LNCAP (cell line): ENCODE results near the gene VPS50.

Experiments
- TF ChIP-seq, protein P1 (sequence below): fragments of 450-650 bp; IDR thresholded peaks from 2 replicates; pipeline ENCODE4 v1.5.1; 2017; ENCODE audit warnings: mild to moderate bottlenecking

The VPS50 gene

DNA sequence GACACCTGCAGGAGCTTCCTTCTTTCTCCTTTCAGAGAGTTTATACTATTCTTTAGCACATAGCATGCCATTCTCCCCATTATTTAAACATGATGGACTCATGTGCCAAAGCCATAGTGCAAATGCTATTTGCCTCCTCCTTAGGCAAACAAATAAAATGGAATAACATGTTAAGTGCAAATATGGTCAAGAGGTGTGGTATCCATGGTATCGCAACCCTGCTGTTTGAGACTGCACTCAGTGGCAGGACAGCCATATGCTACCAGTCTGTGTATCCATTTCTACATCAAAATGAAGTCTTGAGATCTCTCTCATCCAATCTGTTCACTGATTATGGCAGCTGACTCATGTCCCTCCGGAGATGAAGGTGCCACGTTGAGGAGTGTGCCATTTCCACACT is 28.7 kb upstream of the VPS50 start:
- TF ChIP-seq, protein P1, sequence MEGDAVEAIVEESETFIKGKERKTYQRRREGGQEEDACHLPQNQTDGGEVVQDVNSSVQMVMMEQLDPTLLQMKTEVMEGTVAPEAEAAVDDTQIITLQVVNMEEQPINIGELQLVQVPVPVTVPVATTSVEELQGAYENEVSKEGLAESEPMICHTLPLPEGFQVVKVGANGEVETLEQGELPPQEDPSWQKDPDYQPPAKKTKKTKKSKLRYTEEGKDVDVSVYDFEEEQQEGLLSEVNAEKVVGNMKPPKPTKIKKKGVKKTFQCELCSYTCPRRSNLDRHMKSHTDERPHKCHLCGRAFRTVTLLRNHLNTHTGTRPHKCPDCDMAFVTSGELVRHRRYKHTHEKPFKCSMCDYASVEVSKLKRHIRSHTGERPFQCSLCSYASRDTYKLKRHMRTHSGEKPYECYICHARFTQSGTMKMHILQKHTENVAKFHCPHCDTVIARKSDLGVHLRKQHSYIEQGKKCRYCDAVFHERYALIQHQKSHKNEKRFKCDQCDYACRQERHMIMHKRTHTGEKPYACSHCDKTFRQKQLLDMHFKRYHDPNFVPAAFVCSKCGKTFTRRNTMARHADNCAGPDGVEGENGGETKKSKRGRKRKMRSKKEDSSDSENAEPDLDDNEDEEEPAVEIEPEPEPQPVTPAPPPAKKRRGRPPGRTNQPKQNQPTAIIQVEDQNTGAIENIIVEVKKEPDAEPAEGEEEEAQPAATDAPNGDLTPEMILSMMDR: no peak

GRCh38 chr7:93205046-93205445 is 27.1 kb upstream of the VPS50 start:
- TF ChIP-seq, protein P1: no peak

- TF ChIP-seq, protein P1: no peak
Observed at GRCh38 chr7:93211228-93211818, 20.8 kb upstream of the VPS50 start.

DNA sequence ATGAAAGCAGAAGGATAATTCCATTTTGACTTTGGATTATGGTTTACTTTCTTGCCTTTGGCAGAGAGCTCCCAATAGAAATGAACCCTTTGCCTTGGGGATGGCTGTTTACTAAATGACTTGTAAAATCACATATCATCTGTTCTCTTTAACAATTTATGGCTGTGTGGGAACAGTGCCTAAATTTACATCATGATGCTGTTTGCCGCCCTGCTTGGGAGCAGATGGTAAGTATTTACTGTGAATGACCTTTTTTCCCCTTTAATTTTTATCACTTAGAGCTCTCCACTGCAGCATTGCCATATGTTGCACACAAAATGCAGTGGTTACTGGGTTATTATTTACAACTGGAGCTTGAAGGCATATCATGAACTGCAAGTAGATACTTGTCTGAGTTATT is 19.3 kb upstream of the VPS50 start:
- TF ChIP-seq, protein P1: no peak

DNA sequence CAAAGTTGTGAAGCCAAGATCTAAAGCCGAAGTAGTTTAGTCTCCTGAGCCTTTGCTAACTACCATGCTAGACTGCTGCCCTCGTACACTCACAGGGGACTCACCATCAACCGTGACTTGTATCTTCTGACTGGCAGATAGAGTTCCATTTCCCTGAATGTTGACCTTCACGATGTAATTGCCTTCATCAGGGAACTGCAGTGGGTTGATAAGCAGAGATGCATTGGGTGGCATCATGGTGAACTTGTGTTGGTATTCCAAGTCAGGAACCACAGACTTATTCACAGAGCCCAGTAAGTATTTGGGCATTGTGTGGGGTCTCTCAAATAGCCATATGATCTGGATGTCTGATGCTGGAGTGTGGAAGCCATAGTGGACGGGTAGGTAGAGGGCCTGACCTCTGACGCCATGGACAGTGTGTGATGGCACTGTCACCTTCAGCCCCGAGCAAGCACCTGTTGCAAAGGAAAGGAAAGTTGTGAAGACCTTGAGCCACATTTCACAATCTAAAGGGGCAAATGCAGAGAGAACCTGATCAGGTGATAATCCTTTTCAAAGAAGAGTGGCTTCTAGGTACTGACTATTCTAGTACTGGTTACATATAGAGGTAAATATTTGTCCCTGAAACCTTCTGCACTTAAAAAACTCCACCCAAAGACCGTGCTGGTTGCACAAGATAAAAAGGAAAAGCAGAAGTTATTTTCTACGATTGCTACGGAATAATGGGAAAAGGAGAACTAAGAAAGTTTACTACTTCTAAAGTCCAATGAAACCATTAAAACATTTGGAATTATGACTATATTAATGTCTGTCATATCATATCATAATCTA is 13.0 kb upstream of the VPS50 start:
- TF ChIP-seq, protein P1: no peak

DNA sequence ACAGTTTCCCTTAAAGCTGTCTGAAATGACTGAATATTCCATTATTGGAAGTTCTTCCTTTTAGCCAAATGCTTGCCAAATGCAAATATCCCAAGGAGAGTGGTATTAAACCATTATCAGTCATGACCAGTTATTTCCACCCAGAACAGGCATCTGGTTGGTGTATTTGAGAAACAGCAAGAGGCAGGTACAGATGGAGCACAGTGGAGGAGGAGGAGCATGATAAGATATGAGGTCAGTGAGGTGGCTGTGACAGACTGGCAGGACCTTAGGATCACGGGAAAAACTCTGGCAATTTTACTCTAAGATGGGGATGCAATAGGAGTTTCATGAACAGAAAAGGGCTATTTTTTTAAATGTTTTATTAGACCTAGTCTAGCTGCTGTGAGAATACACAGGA is 12.3 kb upstream of the VPS50 start:
- TF ChIP-seq, protein P1: no peak

GRCh38 chr7:93226310-93226709 is 5.9 kb upstream of the VPS50 start, which contains the start of gene HEPACAM2:
HEPACAM2 (minus strand) TSS chr7:93226469.
- TF ChIP-seq, protein P1: no peak
